HG02870 (cell line): ENCODE measurements around the gene BMP6.
A peak's percentile ranks its signal among the peaks of the same experiment; 100 is the strongest.

ENCODE experiments used
- ATAC-seq: cut with Tn5 transposase; IDR thresholded peaks from one replicate; pipeline ENCODE4 v1.9.1; 2021; ENCODE audit warnings: mild to moderate bottlenecking, moderate library complexity; ENCODE audit not compliant: unreplicated experiment

The BMP6 gene

DNA sequence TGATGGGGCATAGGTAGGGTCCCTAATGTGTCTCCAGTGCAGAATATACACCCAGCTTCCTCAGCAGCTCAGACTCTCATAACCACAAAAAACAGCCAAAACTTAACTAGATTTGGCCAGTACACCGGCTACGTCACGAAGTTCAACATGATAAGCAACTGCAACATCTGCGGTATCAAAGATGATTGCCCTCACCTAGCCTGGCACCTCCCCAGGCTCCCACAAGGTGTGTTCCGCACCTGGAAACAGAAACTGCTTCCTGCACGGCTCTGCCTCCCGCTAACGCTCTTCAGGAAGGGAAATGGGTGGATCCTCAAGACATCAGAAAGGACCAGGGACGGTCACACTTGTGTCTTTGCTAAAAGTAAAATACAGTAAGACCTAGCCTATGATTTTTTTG, 175.2 kb downstream of the BMP6 start:
- no peak for ATAC-seq

GRCh38 chr6:7901780-7902179, 175.9 kb downstream of the BMP6 start:
- no peak for ATAC-seq

DNA sequence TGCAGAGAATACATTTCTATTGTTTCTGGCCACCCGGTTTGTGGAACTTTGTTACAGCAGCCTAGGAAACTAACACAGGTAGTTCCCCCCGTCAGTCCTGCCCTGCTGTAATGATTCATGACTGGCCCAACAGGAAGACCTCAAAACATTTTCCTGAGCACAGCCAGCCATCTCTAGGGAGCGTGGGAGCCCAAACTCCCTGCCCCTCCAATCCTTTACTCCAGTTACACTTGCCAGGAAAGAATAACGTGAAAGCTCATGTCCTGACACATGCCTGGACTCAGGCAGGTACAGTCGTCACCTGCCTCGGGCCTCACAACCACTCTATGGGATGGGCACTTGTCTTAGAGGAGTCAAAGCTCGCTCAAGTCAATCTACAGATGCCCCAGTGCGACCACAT, 176.3 kb downstream of the BMP6 start:
- ATAC-seq = no peak

GRCh38 chr6:7902867-7903266, 177.0 kb downstream of the BMP6 start:
- ATAC-seq = no peak

GRCh38 chr6:7903673-7904072, 177.8 kb downstream of the BMP6 start:
- no peak for ATAC-seq

- no peak for ATAC-seq
Observed at GRCh38 chr6:7904654-7905319, 178.9 kb downstream of the BMP6 start.

DNA sequence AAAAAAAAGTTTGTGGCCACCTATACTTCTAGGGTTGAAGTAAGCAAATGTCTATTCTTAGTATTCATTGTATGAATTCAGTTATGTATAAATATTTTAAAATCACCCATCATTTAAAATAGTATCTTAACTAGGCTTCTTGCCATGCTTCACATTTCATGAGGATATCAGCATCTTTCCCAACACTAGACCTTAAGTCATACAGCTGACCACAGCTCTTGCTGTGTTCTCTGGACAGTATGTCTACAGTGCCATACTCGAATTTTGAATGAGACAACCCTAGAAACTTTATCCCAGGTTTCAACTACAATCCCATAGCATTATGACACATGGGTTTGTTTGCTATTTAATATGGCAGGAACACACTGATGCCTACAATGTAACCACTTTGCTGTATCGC, 179.5 kb downstream of the BMP6 start:
- no peak for ATAC-seq

DNA sequence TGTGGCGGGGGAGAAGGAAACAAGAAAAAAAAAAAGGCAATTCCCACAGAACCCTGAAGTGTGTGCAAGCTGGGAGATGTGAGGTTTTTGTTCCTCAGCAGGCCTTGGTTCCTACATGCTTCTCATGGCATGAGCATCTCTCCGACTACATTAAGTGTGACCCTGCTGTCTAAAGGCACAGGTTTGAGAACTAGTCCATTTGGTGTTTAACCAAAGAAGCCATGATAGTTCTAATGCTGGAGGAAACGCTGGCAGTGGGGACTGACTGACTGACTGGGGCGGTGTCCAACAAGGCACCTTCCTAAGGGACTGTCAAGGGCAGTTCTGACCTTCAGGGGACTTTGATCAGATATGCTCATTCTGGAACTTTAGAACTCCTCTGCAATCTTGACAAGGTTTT, 180.8 kb downstream of the BMP6 start:
- no peak for ATAC-seq

GRCh38 chr6:7907159-7907558, 181.3 kb downstream of the BMP6 start:
- ATAC-seq = no peak

DNA sequence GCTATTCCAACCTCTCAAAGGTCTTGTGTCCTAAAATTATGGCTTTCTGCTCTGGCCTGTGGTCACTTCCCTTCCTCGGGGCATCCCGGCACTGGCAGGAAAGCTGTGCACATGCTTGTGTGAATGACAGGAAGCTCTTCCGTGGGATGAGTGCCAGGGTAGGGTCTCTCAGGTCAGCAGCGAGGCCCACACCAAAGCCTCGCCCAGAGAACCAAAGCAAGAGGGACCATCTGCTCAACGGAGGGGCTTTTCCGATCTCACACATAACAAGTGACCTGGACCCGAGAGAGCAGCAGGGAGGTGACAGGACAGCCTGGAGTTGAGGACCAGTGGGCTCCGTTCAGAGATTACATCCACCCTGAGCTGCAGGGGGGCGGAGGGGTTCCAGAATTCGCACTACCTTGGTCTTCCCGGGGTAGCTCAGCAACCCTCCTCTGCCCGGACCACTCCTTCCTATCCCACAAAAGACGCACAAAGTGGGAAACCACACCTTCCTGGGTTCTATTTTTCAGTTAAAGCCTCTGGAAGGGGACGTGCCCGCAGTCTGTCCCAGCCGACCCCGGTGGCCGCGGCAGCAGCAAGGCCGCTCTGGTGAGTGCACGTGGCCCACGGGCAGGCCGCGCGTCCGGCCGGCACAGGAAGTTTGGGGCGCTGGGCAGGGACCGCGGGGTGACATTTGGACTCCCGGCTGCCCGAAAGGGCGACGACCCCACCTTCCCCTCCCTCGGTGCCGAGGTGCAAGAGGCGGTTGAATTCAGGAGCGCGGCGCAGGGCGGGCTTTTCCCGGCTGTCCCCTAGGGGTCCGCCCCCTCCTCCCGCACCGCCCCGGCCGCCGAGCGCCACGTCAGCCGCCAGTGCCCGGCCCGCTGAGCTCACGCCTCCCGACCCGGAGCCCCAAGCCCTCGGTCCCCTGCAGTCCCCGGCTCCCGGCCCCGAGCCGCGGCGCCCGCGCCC, 183.7 kb downstream of the BMP6 start:
- ATAC-seq = peak; percentile 31

DNA sequence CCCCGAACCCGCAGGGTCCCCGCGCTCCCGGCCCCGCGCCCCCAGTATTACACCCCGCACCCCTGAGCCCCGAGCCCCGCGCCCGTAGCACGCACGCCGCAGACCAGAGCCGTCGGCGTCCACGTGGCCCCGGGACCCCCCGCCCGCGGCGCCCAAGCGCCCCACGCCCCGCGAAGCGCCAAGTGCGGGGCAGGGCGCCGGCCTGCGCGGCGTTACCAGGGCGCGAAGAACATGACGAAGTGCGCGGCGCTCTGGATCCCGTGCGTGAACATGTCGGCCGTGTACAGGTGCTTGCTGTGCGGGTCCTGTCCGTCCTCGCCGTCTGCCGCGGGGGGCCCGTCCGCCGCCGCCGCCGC, 184.4 kb downstream of the BMP6 start:
- peak; percentile 10 for ATAC-seq

DNA sequence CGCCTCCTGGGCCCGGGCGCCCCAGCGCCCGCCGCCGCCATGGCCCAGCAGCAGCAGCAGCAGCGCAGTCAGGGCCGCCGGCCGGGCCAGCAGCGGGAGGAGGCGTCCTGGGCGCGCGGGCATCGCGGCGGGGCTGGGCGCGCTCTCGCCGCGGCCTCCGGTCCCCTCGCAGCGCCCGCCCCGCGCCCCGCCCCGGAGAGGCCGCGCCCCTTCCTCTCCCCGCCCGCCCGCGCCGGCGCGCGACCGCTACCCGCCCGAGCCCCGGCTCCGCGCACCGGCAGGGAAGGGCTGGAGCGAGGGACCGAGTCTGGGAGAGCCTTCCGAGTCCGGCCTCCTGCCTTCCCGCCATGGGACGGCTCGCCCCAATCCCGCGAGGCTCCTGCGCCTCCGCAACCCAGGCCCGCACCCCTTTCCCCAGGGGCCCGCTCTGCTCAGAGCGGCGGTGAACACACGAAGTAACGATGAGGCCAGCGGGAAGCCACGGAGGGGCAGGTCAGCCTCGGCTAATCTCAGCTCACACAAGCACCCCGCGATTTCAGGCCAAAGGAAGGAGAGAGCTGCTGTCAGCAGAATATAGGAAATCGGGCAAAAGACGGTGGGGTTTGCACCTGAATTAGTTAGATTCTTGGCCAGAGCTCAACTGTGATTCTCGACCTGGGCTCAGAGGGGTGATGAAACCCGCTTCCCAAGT, 184.9 kb downstream of the BMP6 start, which contains the start of gene TXNDC5:
TXNDC5 (minus strand) TSS at position 135 of the 691 bp plus-strand sequence; CDS start at position 123, 12 bp downstream.
- peak; percentile 53 for ATAC-seq

DNA sequence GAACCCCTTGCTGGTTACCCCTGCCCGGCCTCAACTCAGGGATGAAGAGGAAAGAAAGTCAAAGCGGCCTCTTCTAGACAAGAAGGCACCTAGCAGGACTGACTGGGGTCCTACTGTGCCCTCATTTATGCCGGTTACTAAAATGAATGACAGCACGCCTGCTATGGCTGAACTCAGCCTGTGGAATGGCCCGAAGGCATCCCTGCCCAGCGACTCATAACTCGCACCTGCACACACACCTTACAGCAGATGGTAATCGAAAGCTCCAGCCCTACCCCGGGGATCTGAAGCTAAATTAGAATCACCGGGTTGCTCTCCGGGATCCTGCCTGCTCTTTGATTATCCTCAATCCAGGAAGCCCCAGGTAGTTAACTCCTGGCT, 185.4 kb downstream of the BMP6 start:
- no peak for ATAC-seq

GRCh38 chr6:7912024-7912423, 186.1 kb downstream of the BMP6 start:
- ATAC-seq = no peak

DNA sequence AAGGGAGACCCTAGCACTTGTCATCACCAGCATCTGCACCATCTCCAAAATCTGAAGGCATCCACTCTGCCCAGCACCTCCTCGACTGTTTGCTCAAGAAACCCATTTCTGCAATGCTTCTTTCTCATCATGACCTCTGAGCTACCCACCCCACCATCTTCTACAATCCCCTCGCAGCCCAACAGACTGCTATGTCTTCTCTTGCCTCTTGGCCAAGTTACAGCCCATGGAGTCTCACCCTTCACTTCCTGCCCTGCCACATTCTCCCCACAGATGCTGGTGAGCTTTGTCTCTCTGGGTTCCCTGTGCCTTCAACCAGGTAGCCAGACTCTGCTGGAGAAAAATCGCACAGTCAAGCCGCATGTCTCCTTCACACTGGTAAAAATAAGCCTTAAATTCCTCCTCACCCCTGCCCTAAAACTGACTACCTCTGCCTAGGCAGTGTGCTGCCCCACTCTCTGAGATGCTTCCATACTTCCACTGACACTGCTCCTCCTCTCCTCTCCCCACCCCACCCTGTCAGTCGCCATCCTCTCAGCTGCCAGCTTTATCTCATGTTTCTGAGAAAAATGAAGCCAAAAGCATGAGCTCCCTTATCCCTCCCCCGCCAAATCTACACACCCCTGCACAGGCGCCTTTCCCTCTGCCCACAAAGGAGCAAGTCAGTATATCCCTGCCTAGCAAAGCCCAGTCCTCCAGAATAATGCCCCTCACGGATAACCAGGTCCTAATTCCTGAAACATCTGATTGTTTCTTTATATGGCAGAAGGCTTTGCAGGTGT, 187.0 kb downstream of the BMP6 start:
- no peak for ATAC-seq

DNA sequence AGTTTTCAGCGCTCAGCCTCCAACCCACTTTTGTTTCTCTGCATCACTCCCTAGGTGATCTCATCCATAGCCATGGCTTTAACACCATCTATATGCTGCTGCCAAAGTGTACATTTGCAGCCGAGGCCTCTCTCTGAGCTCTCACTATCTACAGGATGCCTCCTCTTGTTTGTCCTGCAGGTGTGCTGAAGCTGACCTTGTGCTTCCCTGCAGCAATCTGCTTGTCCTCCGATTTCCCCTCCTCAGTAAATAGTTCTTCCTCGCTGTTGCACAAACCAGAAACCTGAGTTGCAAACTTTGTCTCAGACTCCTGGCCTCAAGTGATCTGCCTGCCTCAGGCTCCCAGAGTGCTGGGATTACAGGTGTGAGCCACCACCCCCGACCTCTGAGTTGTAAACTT, 188.4 kb downstream of the BMP6 start:
- no peak for ATAC-seq

DNA sequence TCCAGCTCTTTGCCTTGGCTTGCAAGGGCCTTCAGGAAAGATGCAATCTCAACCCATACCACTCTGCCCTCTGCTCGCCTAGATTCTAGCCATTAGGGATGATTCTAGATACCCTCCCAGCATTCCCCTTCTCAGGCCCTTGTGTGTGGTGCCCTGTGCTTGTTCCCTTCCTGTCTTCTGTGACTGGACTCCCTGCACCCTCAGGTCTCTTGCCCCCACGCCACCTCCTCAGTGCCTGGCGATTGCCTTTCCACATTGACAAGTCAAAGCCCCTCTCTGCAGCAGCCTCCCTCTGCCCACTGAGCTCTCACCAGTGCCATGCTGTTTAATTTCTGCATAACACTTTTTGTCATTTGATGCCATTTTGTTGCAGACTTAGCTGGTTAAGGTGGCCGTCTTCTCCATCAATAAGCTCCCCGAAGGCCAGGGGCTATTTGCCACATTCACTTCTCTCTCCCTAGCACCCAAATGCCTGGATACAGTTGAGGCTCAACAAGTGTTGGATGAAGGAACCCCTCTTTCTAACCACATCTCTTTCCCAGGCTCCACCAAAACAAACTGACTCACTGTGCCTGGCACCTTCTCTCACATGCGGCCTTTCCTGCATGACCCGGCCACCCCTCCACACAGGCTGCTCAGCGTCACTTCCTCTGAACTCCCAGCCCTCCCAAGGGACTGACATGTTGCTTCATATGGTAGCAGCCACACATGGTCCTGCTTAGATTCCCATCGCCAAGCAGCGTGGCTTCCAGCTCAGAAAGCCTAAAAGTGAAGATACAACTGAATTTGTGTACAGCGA, 189.3 kb downstream of the BMP6 start:
- no peak for ATAC-seq

DNA sequence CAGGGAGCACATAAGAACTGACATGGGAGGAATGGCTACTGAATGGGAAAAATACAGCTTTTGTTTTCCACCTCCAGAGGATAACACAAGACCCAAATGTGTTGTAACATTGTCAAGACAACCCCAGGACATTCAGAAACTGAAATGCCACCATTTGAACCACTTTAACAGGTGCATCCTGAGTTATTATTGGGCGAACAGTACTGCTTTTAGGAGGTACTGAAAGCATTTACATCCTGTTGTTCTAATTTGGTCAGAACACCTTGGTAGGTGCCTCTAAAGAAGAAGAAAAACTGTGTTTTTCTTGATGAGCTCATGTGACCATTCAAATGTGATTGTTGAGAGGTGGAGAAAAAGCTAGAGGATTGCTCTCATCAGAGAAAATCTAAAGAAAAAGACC, 191.1 kb downstream of the BMP6 start:
- ATAC-seq = peak; percentile 85

GRCh38 chr6:7917729-7918128, 191.8 kb downstream of the BMP6 start:
- no peak for ATAC-seq

- no peak for ATAC-seq
Observed at GRCh38 chr6:7918403-7918802, 192.5 kb downstream of the BMP6 start.
